GM13977 (cell line): ENCODE data around the gene HNF4A.
"Not testable (repeated sequence)": the region's sequence is repeated elsewhere in the genome, so short reads cannot be mapped to it uniquely, and the experiment has no call there.

Experiments used
- DNase-seq: peaks from one replicate; pipeline ENCODE4 v3.0.0; 2012; ENCODE audit warnings: low spot score
- CTCF ChIP-seq: IDR thresholded peaks from 2 replicates; pipeline ENCODE4 v1.5.1; 2012; ENCODE audit warnings: mild to moderate bottlenecking, control low read depth; ENCODE audit not compliant: insufficient read depth; ENCODE audit errors: extremely low read depth, missing control alignments
- in situ Hi-C: fragments of 300-500 bp; cut with MboI; formaldehyde crosslinking; loops from one replicate; pipeline ENCODE4 v1.12.0; 2022; ENCODE audit warnings: low sequenced_read_pairs, low pct_unique_long_range_greater_than_20kb, mixed read lengths, inconsistent platforms; ENCODE audit not compliant: unreplicated experiment

HNF4A gene

GRCh38 chr20:44344723-44345122, 10.8 kb upstream of the HNF4A start:
- in situ Hi-C loops: no loop called here
- DNase-seq: no peak
- no peak for TF ChIP-seq CTCF

- no peak for DNase-seq
- in situ Hi-C loops: no loop called here
- TF ChIP-seq CTCF: no peak
These were observed 10.4 kb upstream of the HNF4A start for GRCh38 chr20:44345147-44345546.

- in situ Hi-C loops, DNase-seq: not testable (repeated sequence)
These were observed 9.6 kb upstream of the HNF4A start for GRCh38 chr20:44345941-44346340.

GRCh38 chr20:44348168-44348659, 7.3 kb upstream of the HNF4A start:
- in situ Hi-C loops: no loop called here
- DNase-seq: no peak

GRCh38 chr20:44349349-44349748, 6.2 kb upstream of the HNF4A start:
- in situ Hi-C loops: no loop called here
- no peak for TF ChIP-seq CTCF
- no peak for DNase-seq

More at GRCh38 chr20:44348168-44348659, 7.3 kb upstream of the HNF4A start:
- no peak for TF ChIP-seq CTCF

GRCh38 chr20:44350567-44350966, 4.9 kb upstream of the HNF4A start:
- TF ChIP-seq CTCF: no peak
- in situ Hi-C loops: no loop called here

GRCh38 chr20:44354979-44355497, 461 bp upstream of the HNF4A start:
- DNase-seq: no peak
- in situ Hi-C loops: no loop called here
- no peak for TF ChIP-seq CTCF

More at GRCh38 chr20:44350567-44350966, 4.9 kb upstream of the HNF4A start:
- DNase-seq: no peak
